Right cardiac atrium (tissue), 5 donors: ENCODE results near the gene RICTOR. TPM values are rescaled to one million over a fixed set of nuclear protein-coding genes. Genes with fewer than 3 reads are reported as not detected.

Experiments
- ATAC-seq, 2 donors: fragments of 200-7000 bp; cut with Tn5 transposase; one replicate each; pipeline versions ENCODE4 v1.8.0 to v1.9.1; 2020; ENCODE audit warnings: moderate library complexity in 2 of 2, mild to moderate bottlenecking in 1 of 2
- DNase-seq, 3 donors: peaks; one replicate each; pipeline ENCODE4 v3.0.0-alpha.2; 2020
- H3K27ac ChIP-seq: one replicate; pipeline ENCODE4 v1.5.1; 2013; ENCODE audit warnings: mild to moderate bottlenecking, low read length, control low read depth, moderate library complexity
- H3K27me3 ChIP-seq: one replicate; pipeline ENCODE4 v1.6.1; 2013; ENCODE audit not compliant: control insufficient read depth, insufficient read depth
- H3K4me1 ChIP-seq: one replicate; pipeline ENCODE4 v1.6.1; 2013; ENCODE audit warnings: low read length; ENCODE audit not compliant: control insufficient read depth, insufficient read depth
- H3K4me3 ChIP-seq: one replicate; pipeline ENCODE4 v1.5.1; 2013; ENCODE audit warnings: low read length, control low read depth
- H3K9me3 ChIP-seq: one replicate; pipeline ENCODE4 v1.6.1; 2013; ENCODE audit warnings: low read length; ENCODE audit not compliant: control insufficient read depth
- WGBS: extraction: QIAGEN DNeasy Blood & Tissue Kit; methylation state at CpG from one replicate; pipeline ENCODE4 v1.1.7; 2013; 5-methylcytosine and 5-hydroxymethylcytosine counted together
- intact Hi-C, 4 donors: fragments of 100-400 bp; cut with DNase I; formaldehyde crosslinking; loops; one replicate each; pipeline versions ENCODE4 v1.11.0 to v1.14.0; 2022 to 2023
- polyA plus RNA-seq: library from polyadenylated mRNA; stranded (reverse); fragments of 200-250 nt; gene quantifications from one replicate; pipeline ENCODE4 v1.2.3, GENCODE V29; 2013
- total RNA-seq, 4 donors: library from RNA; stranded (reverse); fragmentation: NEBNext Ultra II Directional; extraction: Animal tissue kit (Norgen Biotek cat#: 25700); gene quantifications; one replicate each; pipeline ENCODE4 v1.2.1, GENCODE V29; 2021
- donor health status: healthy with polysubstance abuse.
- donor health status: DM: no; HTN: yes; CAD: no.
- donor health status: DM: no; HTN: no; CAD: no.
- donor health status: DM: no; HTN: yes; CAD: no; lungs with severe emphysema.
- donor health status: DM: yes; HTN: yes; CAD: no.

The RICTOR gene
- total and polyA plus RNA-seq, 5 donors = 6.6 to 43.1 (median 28.8) TPM

DNA sequence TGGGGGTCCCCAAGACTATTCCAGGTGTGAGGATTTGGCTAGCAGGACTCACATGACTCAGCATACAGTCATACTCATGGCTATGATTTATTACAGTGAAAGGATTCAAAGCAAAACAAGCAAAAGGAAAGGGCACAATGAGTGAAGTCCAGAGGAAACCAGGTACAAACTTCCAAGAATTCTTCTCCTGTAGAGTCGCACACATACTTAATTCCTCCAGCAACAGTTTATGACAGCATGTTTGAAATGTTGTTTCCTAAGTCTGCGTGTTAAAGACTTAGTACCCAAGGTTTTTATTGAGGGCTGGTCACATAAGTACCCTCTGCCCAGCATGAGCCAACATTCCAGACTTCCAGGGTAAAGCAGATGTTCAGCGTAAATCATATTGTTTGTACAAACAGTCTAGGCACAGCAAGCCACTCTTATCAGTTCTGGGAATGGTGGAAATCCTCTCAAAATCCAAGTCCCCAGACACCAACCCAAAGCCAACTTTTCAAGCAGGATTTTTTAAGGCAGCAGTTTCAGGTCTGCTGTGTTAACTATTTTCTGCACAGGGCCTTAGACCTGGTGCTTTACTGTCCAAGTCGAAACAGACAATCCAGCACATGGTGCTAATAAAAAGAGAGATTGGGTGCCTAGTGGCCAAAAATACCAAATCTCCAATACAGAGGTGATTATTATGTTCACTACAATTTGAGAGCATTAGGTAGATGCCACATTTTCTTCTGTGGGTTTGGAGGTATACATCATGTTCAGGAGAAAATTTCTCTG, 18.6 kb upstream of the RICTOR start:
- 63% methylated on average over 4 of the region's 4 CpGs for WGBS
- intact Hi-C loops = no loop called here
- no peak overlapping the region for H3K4me3 ChIP-seq
- H3K27ac ChIP-seq = no peak overlapping the region
- H3K27me3 ChIP-seq = no peaks in the 10 kb centered on the region
- DNase-seq = no peak
- H3K9me3 ChIP-seq = no peaks in the 10 kb centered on the region
- H3K4me1 ChIP-seq = no peaks in the 10 kb centered on the region
- no peak for ATAC-seq

DNA sequence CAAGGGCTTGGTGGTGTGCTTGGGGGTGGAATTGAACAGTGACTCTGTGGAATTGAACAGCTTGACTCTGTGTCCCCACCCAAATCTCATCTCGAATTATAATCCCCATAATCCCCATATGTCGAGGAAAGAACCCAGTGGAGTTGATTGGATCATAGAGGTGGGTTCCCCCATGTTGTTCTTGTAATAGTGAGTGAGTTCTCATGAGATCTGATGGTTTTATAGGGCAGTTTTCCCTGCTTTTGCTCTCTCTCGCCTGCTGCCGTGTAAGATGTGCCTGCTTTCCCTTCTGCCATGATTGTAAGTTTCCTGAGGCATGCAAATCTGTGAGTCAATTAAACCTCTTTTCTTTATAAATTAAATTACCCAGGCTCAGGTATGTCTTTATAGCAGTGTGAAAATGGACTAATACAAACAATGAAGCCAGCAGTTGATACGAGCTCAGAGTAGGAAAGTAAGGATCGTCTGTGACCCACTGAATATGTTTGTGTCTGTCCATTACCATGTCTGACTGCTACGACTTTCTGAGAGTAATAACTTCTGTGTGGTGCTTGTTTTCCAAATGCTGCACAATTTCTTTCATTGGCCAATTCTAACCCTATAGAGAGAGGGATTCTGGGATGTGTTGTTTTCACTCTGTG, 17.9 kb upstream of the RICTOR start:
- Histone ChIP-seq H3K9me3 (no peaks in the 10 kb centered on the region), H3K27me3 (no peaks in the 10 kb centered on the region), H3K27ac (no peak overlapping the region), H3K4me3 (no peak overlapping the region), H3K4me1 (no peaks in the 10 kb centered on the region)
- ATAC-seq (no peak), DNase-seq (no peak)
- WGBS = 83% methylated on average over 7 of the region's 7 CpGs
- intact Hi-C loops = no loop called here

- intact Hi-C loops = loop anchor here in 1 of 4 donors (5.0 kb wide), 1 partner anchor 87 kb away; no protein-coding TSS in a partner anchor
Observed at GRCh38 chr5:39083968-39084367, 9.8 kb upstream of the RICTOR start.

DNA sequence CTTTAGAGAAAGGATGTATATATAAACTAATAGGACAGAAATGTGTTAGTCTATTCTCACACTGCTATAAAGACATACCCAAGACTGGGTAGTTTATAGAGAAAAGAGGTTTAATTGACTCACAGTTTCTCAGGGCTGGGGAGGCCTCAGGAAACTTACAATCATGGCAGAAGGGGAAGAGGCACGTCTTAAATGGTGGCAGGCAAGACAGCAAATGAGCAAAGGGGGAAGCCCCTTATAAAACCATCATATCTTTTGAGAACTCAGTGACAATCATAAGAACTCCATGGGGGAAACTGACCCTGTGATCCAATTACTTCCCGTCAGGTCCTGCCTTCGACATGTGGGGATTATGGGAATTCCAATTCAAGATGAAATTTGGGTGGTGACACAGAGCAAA, 8.8 kb upstream of the RICTOR start:
- ATAC-seq (no peak), DNase-seq (no peak)
- Histone ChIP-seq H3K4me1 (no peaks in the 10 kb centered on the region), H3K4me3 (no peak overlapping the region), H3K9me3 (peaks cover 4% of the 10 kb centered on the region), H3K27me3 (no peaks in the 10 kb centered on the region), H3K27ac (no peak overlapping the region)
- intact Hi-C loops = loop anchor here in 1 of 4 donors (5.0 kb wide), 1 partner anchor 86 kb away; no protein-coding TSS in a partner anchor
- 86% methylated on average over 3 of the region's 3 CpGs for WGBS

More at GRCh38 chr5:39083968-39084367, 9.8 kb upstream of the RICTOR start:
- 88% methylated on average over 1 of the region's 1 CpG for WGBS
- no peaks in the 10 kb centered on the region for H3K4me1 ChIP-seq
- H3K9me3 ChIP-seq = peaks cover 4% of the 10 kb centered on the region
- H3K4me3 ChIP-seq = no peak overlapping the region
- no peaks in the 10 kb centered on the region for H3K27me3 ChIP-seq
- H3K27ac ChIP-seq = no peak overlapping the region
- no peak for DNase-seq
- no peak for ATAC-seq

DNA sequence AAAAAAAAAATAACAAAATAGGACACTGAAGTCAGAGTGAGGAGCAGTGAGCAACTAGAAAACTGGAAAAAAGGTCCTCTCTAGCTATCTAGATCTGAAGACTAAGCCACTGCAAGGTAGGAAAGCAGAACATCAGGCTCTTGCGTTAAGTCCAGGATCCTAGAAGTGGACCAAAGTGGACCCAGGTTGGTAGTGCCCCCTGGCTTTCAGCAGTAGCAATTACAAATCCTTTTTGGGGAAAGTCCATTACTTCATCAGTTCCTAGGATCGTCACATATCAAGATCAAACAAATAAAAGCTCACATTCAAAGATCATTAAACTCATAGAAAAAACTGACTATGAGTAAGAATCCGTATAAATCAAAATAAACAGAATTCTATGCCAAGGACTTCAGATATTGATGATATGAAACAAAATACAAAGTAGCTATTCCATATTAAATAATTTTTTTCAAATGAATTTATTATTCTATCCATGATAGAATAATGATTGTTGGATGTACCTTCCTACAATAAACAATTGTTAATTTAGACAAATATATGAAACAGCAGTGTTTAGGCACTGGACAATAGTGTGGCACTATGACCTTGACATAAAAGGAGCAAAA, 6.5 kb upstream of the RICTOR start:
- ATAC-seq (peak; percentile 72 to 83), DNase-seq (peak in 1 of 3 donors; percentile 37)
- Histone ChIP-seq H3K4me1 (no peaks in the 10 kb centered on the region), H3K4me3 (no peak overlapping the region), H3K27ac (no peak overlapping the region), H3K27me3 (no peaks in the 10 kb centered on the region), H3K9me3 (peaks cover 1% of the 10 kb centered on the region)
- intact Hi-C loops = loop anchor here in 2 of 4 donors (2.0 to 5.0 kb wide), 2 partner anchors 83 to 86 kb away; no protein-coding TSS in a partner anchor
- WGBS = 2% methylated on average over 3 of the region's 3 CpGs

GRCh38 chr5:39080168-39080567, 6.0 kb upstream of the RICTOR start:
- peaks cover 1% of the 10 kb centered on the region for H3K9me3 ChIP-seq
- intact Hi-C loops = loop anchor here in 2 of 4 donors (2.0 to 5.0 kb wide), 2 partner anchors 83 to 85 kb away; no protein-coding TSS in a partner anchor

DNA sequence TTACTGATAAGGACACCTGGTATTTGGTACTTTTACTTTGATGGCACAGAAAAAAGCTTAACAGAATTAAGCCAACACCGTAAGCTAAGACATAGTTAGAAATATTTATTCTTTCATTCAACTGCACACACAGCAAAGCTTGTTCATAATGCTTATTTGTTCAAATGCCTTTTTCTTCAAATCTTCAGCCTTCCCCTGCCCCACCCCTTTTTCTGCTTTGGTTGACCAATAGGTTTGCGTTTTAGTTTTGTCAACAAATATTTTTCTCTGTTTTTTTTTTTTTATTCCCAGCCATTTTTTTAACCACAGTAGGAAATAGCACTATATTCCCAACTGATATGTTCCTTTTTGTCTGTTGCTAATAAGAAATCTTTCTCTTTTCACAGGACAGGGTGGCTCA, 4.9 kb upstream of the RICTOR start:
- WGBS = 75% methylated on average over 2 of the region's 2 CpGs
- Histone ChIP-seq H3K27me3 (no peaks in the 10 kb centered on the region), H3K4me1 (no peaks in the 10 kb centered on the region), H3K27ac (no peak overlapping the region), H3K9me3 (peaks cover 1% of the 10 kb centered on the region), H3K4me3 (no peak overlapping the region)
- ATAC-seq = no peak
- no peak for DNase-seq
- intact Hi-C loops = loop anchor here in 1 of 4 donors (10.0 kb wide), 1 partner anchor 84 kb away; no protein-coding TSS in a partner anchor

More at GRCh38 chr5:39080168-39080567, 6.0 kb upstream of the RICTOR start:
- no peak for DNase-seq
- no peaks in the 10 kb centered on the region for H3K27me3 ChIP-seq
- 71% methylated on average over 2 of the region's 2 CpGs for WGBS
- no peak overlapping the region for H3K27ac ChIP-seq
- no peak for ATAC-seq
- no peaks in the 10 kb centered on the region for H3K4me1 ChIP-seq
- H3K4me3 ChIP-seq = no peak overlapping the region

- no peak for DNase-seq
- H3K4me3 ChIP-seq = no peak overlapping the region
- H3K4me1 ChIP-seq = no peaks in the 10 kb centered on the region
- WGBS = 50% methylated on average over 6 of the region's 6 CpGs
- ATAC-seq = no peak
- intact Hi-C loops = loop anchor here in 1 of 4 donors (10.0 kb wide), 1 partner anchor 82 kb away; no protein-coding TSS in a partner anchor
- H3K27me3 ChIP-seq = no peaks in the 10 kb centered on the region
- peaks cover 1% of the 10 kb centered on the region for H3K9me3 ChIP-seq
- no peak overlapping the region for H3K27ac ChIP-seq
Observed at GRCh38 chr5:39076757-39077728, 2.8 kb upstream of the RICTOR start.

GRCh38 chr5:39076101-39076756, 2.0 kb upstream of the RICTOR start:
- WGBS = 75% methylated on average over 6 of the region's 6 CpGs
- H3K9me3 ChIP-seq = peaks cover 1% of the 10 kb centered on the region
- peak overlapping the region; percentile 18 for H3K4me3 ChIP-seq
- ATAC-seq = no peak
- H3K4me1 ChIP-seq = no peaks in the 10 kb centered on the region
- intact Hi-C loops = loop anchor here in 1 of 4 donors (10.0 kb wide), 1 partner anchor 81 kb away; no protein-coding TSS in a partner anchor
- no peak for DNase-seq
- no peaks in the 10 kb centered on the region for H3K27me3 ChIP-seq
- H3K27ac ChIP-seq = no peak overlapping the region

DNA sequence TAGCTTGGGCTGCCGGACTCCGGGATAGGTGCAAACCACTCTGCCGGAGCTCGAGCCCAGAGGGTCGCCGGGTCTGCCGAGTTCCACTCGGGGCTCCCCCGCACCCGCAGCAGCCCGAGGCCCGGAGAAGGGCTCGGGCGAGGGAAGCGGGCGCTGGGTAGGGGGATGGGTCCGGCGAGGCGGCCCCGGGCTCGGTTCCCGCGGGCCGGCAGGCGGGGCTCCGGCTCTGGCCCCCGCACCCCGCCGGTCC, 507 bp downstream of the RICTOR start:
- peak overlapping the region; percentile 81 for H3K4me3 ChIP-seq
- peak overlapping the region; percentile 92 for H3K27ac ChIP-seq
- peaks cover 1% of the 10 kb centered on the region for H3K9me3 ChIP-seq
- WGBS = under 1% methylated on average over 29 of the region's 29 CpGs
- intact Hi-C loops = loop anchor here in 2 of 4 donors (5.0 to 10.0 kb wide), 2 partner anchors 76 to 79 kb away; no protein-coding TSS in a partner anchor
- H3K27me3 ChIP-seq = no peaks in the 10 kb centered on the region
- H3K4me1 ChIP-seq = no peaks in the 10 kb centered on the region
- DNase-seq (no peak), ATAC-seq (no peak)
